BLaER1 (cell line): ENCODE data around the gene SIRT6.
"Not testable (repeated sequence)": the region's sequence is repeated elsewhere in the genome, so short reads cannot be mapped to it uniquely, and the experiment has no call there.

Source experiments
- H3K27ac ChIP-seq: shearing (Covaris generic); formaldehyde crosslinking; 2 replicates; pipeline ENCODE4 v1.8.1; 2022
- H3K27me3 ChIP-seq: shearing (Covaris generic); formaldehyde crosslinking; 2 replicates; pipeline ENCODE4 v1.8.1; 2022
- H3K36me3 ChIP-seq: shearing (Covaris generic); formaldehyde crosslinking; 2 replicates; pipeline ENCODE4 v1.8.1; 2022
- H3K4me1 ChIP-seq: shearing (Covaris generic); formaldehyde crosslinking; 2 replicates; pipeline ENCODE4 v1.8.1; 2022
- H3K4me2 ChIP-seq: shearing (Covaris generic); formaldehyde crosslinking; 2 replicates; pipeline ENCODE4 v1.8.1; 2022
- H3K4me3 ChIP-seq: shearing (Covaris generic); formaldehyde crosslinking; 2 replicates; pipeline ENCODE4 v1.8.1; 2022
- H3K9ac ChIP-seq: shearing (Covaris generic); formaldehyde crosslinking; 2 replicates; pipeline ENCODE4 v1.8.1; 2022
- H3K9me3 ChIP-seq: shearing (Covaris generic); formaldehyde crosslinking; 2 replicates; pipeline ENCODE4 v1.8.1; 2022
- H4K20me1 ChIP-seq: shearing (Covaris generic); formaldehyde crosslinking; 2 replicates; pipeline ENCODE4 v1.8.1; 2022
- Cebpa-rat ChIP-seq: shearing (Covaris generic); IDR thresholded peaks from 2 replicates; pipeline ENCODE4 v1.8.1; 2022

The SIRT6 gene

GRCh38 chr19:4154571-4155312, 27.6 kb downstream of the SIRT6 start:
- H3K4me2 ChIP-seq, result no peak overlapping the region
- H3K27ac ChIP-seq, result no peak overlapping the region

GRCh38 chr19:4152241-4152998, 29.9 kb downstream of the SIRT6 start:
- Histone ChIP-seq H3K4me1 (peaks cover 51% of the 10 kb centered on the region), H4K20me1 (no peaks in the 10 kb centered on the region), H3K27ac (no peak overlapping the region), H3K9me3 (no peaks in the 10 kb centered on the region), H3K27me3 (no peaks in the 10 kb centered on the region), H3K4me2 (peak overlapping the region; percentile 59), H3K4me3 (no peak overlapping the region), H3K36me3 (no peaks in the 10 kb centered on the region), H3K9ac (no peak overlapping the region)
- no peak for TF ChIP-seq Cebpa-rat

More at GRCh38 chr19:4154571-4155312, 27.6 kb downstream of the SIRT6 start:
- TF ChIP-seq Cebpa-rat, result no peak
- H3K9me3 ChIP-seq, result no peaks in the 10 kb centered on the region
- peaks cover 46% of the 10 kb centered on the region for H3K4me1 ChIP-seq
- H4K20me1 ChIP-seq, result no peaks in the 10 kb centered on the region
- no peaks in the 10 kb centered on the region for H3K27me3 ChIP-seq
- no peaks in the 10 kb centered on the region for H3K36me3 ChIP-seq
- H3K9ac ChIP-seq, result no peak overlapping the region
- no peak overlapping the region for H3K4me3 ChIP-seq

GRCh38 chr19:4151623-4152022, 30.7 kb downstream of the SIRT6 start:
- peak overlapping the region; percentile 22 for H3K4me2 ChIP-seq
- TF ChIP-seq Cebpa-rat, result no peak

GRCh38 chr19:4149518-4150288, 32.7 kb downstream of the SIRT6 start:
- H3K4me3 ChIP-seq, result no peak overlapping the region
- 0 out of 2 replicates have a peak overlapping the region, but pooled peaks have one; percentile 10 for H3K9ac ChIP-seq
- no peaks in the 10 kb centered on the region for H3K9me3 ChIP-seq
- H3K4me2 ChIP-seq, result peak overlapping the region; percentile 36
- no peak for TF ChIP-seq Cebpa-rat
- no peak overlapping the region for H3K27ac ChIP-seq
- H3K36me3 ChIP-seq, result no peaks in the 10 kb centered on the region
- 0 out of 2 replicates have a peak, but pooled peaks cover 5% of the 10 kb centered on the region for H3K27me3 ChIP-seq
- peaks cover 35% of the 10 kb centered on the region for H3K4me1 ChIP-seq
- H4K20me1 ChIP-seq, result no peaks in the 10 kb centered on the region

More at GRCh38 chr19:4151623-4152022, 30.7 kb downstream of the SIRT6 start:
- Histone ChIP-seq H3K27ac (no peak overlapping the region), H4K20me1 (no peaks in the 10 kb centered on the region), H3K4me1 (peaks cover 51% of the 10 kb centered on the region), H3K9me3 (no peaks in the 10 kb centered on the region), H3K9ac (no peak overlapping the region), H3K36me3 (no peaks in the 10 kb centered on the region), H3K4me3 (no peak overlapping the region), H3K27me3 (no peaks in the 10 kb centered on the region)

- H3K27me3 ChIP-seq, result 0 out of 2 replicates have a peak, but pooled peaks cover 5% of the 10 kb centered on the region
- H3K4me1 ChIP-seq, result peaks cover 14% of the 10 kb centered on the region
- H3K9ac ChIP-seq, result no peak overlapping the region
- no peak overlapping the region for H3K4me2 ChIP-seq
- no peak overlapping the region for H3K4me3 ChIP-seq
- H4K20me1 ChIP-seq, result no peaks in the 10 kb centered on the region
- no peak overlapping the region for H3K27ac ChIP-seq
- no peak for TF ChIP-seq Cebpa-rat
- H3K36me3 ChIP-seq, result no peaks in the 10 kb centered on the region
- no peaks in the 10 kb centered on the region for H3K9me3 ChIP-seq
Observed at GRCh38 chr19:4144666-4145249, 37.6 kb downstream of the SIRT6 start.

GRCh38 chr19:4142916-4143315, 39.4 kb downstream of the SIRT6 start:
- not testable (repeated sequence) for H3K4me3 ChIP-seq, H3K9ac ChIP-seq, H3K27me3 ChIP-seq, H3K4me2 ChIP-seq, H3K9me3 ChIP-seq, H3K27ac ChIP-seq, H4K20me1 ChIP-seq, H3K4me1 ChIP-seq, H3K36me3 ChIP-seq

GRCh38 chr19:4140237-4140711, 42.1 kb downstream of the SIRT6 start:
- no peak for TF ChIP-seq Cebpa-rat
- no peaks in the 10 kb centered on the region for H3K36me3 ChIP-seq
- peak overlapping the region; percentile 16 for H3K4me2 ChIP-seq
- H3K9ac ChIP-seq, result no peak overlapping the region
- no peak overlapping the region for H3K27ac ChIP-seq
- H3K4me3 ChIP-seq, result no peak overlapping the region
- no peaks in the 10 kb centered on the region for H3K27me3 ChIP-seq
- no peaks in the 10 kb centered on the region for H3K9me3 ChIP-seq
- H3K4me1 ChIP-seq, result peaks cover 9% of the 10 kb centered on the region
- no peaks in the 10 kb centered on the region for H4K20me1 ChIP-seq

GRCh38 chr19:4139614-4140236, 42.6 kb downstream of the SIRT6 start:
- Histone ChIP-seq H3K4me3 (no peak overlapping the region), H3K27me3 (no peaks in the 10 kb centered on the region), H3K9me3 (no peaks in the 10 kb centered on the region), H3K36me3 (no peaks in the 10 kb centered on the region), H3K4me2 (peak overlapping the region; percentile 16), H3K4me1 (peaks cover 9% of the 10 kb centered on the region), H3K27ac (no peak overlapping the region), H3K9ac (no peak overlapping the region), H4K20me1 (no peaks in the 10 kb centered on the region)
- no peak for TF ChIP-seq Cebpa-rat

DNA sequence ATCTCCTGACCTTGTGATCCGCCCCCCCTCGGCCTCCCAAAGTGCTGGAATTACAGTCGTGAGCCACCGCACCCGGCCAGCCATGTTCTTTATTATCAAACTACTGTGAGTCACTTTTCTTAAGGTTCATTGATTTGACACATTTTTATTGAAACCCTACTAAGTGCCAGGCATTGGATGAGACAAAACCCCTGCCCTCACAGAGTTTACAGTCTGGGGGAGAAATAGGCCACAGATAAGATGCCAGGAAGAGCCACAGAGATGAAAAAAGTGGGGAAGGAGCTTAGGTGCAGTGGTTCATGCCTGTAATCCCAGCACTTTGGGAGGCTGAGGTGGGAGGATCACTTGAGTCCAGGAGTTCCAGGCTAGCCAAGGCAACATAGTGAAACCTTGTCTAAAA, 43.9 kb downstream of the SIRT6 start:
- Histone ChIP-seq H3K27ac (no peak overlapping the region), H3K4me1 (peaks cover 9% of the 10 kb centered on the region), H3K36me3 (no peaks in the 10 kb centered on the region), H3K4me2 (no peak overlapping the region), H3K9me3 (no peaks in the 10 kb centered on the region), H3K9ac (no peak overlapping the region), H4K20me1 (no peaks in the 10 kb centered on the region), H3K27me3 (no peaks in the 10 kb centered on the region), H3K4me3 (no peak overlapping the region)
- TF ChIP-seq Cebpa-rat, result no peak
